ENCODE data around the gene EDN1.

GRCh38 chr6:12343440-12344162 is 53.4 kb downstream of the EDN1 start:
- TF ChIP-seq, protein P1, sequence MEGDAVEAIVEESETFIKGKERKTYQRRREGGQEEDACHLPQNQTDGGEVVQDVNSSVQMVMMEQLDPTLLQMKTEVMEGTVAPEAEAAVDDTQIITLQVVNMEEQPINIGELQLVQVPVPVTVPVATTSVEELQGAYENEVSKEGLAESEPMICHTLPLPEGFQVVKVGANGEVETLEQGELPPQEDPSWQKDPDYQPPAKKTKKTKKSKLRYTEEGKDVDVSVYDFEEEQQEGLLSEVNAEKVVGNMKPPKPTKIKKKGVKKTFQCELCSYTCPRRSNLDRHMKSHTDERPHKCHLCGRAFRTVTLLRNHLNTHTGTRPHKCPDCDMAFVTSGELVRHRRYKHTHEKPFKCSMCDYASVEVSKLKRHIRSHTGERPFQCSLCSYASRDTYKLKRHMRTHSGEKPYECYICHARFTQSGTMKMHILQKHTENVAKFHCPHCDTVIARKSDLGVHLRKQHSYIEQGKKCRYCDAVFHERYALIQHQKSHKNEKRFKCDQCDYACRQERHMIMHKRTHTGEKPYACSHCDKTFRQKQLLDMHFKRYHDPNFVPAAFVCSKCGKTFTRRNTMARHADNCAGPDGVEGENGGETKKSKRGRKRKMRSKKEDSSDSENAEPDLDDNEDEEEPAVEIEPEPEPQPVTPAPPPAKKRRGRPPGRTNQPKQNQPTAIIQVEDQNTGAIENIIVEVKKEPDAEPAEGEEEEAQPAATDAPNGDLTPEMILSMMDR (IDR thresholded peaks at IDR 0.05; ENCODE audit: insufficient read depth, low read length): no peak
- TF ChIP-seq POLR2AphosphoS5 (IDR thresholded peaks at IDR 0.05; ENCODE audit: low read depth): no peak
- no peak for TF ChIP-seq GABPA (IDR thresholded peaks at IDR 0.05; ENCODE audit: low read depth)

Measured in HL-60 (cell line).